ENCODE results near the gene INPP5D. TPM values are rescaled to one million over a fixed set of nuclear protein-coding genes. Genes with fewer than 3 reads are reported as not detected.

The INPP5D gene
- total and polyA plus RNA-seq, 2 donors (not counting 3 experiments of a cell fraction or from before 2014, with no cell fraction given) = 13.9 to 46.6 TPM

DNA sequence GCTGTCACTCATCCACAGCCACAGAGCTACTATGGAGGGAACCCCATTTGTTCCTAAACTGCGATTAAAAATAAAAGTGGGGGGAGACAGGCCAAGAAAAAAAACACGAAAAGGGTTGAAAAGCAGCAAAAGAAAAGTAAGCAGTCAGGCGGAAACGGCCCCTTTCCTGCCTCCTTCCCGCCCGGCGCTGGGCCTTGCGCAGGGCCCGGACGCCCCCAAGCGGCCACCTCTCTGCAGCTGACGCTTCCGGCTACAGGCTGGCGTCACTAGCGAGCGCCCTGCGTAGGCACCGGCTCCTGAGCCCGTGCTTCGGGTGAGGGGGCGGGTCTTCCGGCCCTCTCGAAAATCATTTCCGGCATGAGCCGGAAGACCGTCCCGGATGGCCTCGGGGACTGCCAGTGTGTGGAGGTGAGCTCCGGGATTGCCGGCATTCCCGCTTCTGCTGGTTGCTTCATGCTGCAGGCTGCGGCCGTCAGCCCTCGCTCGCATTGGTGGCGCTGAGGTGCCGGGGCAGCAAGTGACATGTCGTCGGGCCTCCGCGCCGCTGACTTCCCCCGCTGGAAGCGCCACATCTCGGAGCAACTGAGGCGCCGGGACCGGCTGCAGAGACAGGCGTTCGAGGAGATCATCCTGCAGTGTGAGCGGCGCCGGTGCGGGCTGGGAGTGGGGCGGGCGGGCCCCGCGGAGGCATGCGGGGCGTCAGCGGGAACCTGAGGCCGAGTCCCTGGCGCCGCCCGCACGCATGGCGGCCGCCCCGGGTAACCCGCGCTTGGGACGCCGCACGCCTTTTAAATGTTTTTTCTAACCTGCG is 191.4 kb downstream of the INPP5D start, which contains the start of gene ATG16L1:
Gene ATG16L1 (plus strand): TSS at position 368 of the 811 bp plus-strand sequence. CDS start 155 bp downstream, at position 523.
- Histone ChIP-seq H3K36me3 (ENCODE audit: control insufficient read depth in 2 of 2, extremely low read depth in 1 of 2, insufficient read depth in 2 of 2, low read length in 2 of 2) (peaks cover 0 to 6% of the 10 kb centered on the region in 2 experiments), H3K9me3 (replicated peaks; ENCODE audit: control insufficient read depth, insufficient read depth, low read length) (no peaks in the 10 kb centered on the region), H3K4me3 (replicated peaks in 1 of 3; ENCODE audit: insufficient read depth in 1 of 3, low read depth in 1 of 3, low read length in 3 of 3) (peak within 1 kb of the TSS; percentile 72 to 99 (median 94)), H3K79me2 (ENCODE audit: control insufficient read depth, insufficient read depth, low read length) (peaks cover 43% of the 10 kb centered on the region), H3K9me1 (replicated peaks; ENCODE audit: control insufficient read depth, extremely low read depth, insufficient read depth, low read length) (no peaks in the 10 kb centered on the region), H2AFZ (ENCODE audit: low read depth, low read length) (peak within 1 kb of the TSS; percentile 99), H3K4me1 (ENCODE audit: control insufficient read depth, extremely low read depth, insufficient read depth, low read length) (peaks cover 28% of the 10 kb centered on the region), H4K20me1 (replicated peaks; ENCODE audit: control insufficient read depth, extremely low read depth, insufficient read depth, low read length) (no peaks in the 10 kb centered on the region), H3K27ac (ENCODE audit: insufficient read depth, low read depth, low read length) (peak within 1 kb of the TSS; percentile 77), H3K4me2 (ENCODE audit: insufficient read depth, low read length) (peak within 1 kb of the TSS; percentile 87), H3K27me3 (ENCODE audit: control insufficient read depth in 2 of 2, insufficient read depth in 2 of 2, low read length in 2 of 2) (no peaks in the 10 kb centered on the region), H3K9ac (replicated peaks; ENCODE audit: extremely low read depth, insufficient read depth, low read length) (peak within 1 kb of the TSS; percentile 92)
- ChIA-PET POLR2A (no interaction called here), CTCF (interaction anchor here (0.7 to 3.0 kb wide), 18 partner anchors 12 to 646 kb away, joined by 3 to 17 read pairs (median 4); partner anchors contain the start of gene INPP5D)
- TF ChIP-seq POLR2AphosphoS5 (IDR thresholded peaks at IDR 0.05; ENCODE audit: insufficient read depth, low read depth, low read length) = peak; percentile 88
- TF ChIP-seq FOS (IDR thresholded peaks at IDR 0.05; ENCODE audit: borderline replicate concordance, insufficient read depth, low read length) = peak; percentile 33
- TF ChIP-seq MYC (IDR thresholded peaks at IDR 0.05; ENCODE audit: low read depth, low read length) = no peak
- no peak for TF ChIP-seq EZH2 (IDR thresholded peaks at IDR 0.05; ENCODE audit: borderline replicate concordance, low read depth, low read length, severe bottlenecking)
- peak; percentile 89 for TF ChIP-seq POLR2A (IDR thresholded peaks at IDR 0.05; ENCODE audit: low read depth, low read length)
- TF ChIP-seq JUN (IDR thresholded peaks at IDR 0.05; ENCODE audit: borderline replicate concordance, insufficient read depth, insufficient read length, low read depth) = no peak
- TF ChIP-seq, protein P1, sequence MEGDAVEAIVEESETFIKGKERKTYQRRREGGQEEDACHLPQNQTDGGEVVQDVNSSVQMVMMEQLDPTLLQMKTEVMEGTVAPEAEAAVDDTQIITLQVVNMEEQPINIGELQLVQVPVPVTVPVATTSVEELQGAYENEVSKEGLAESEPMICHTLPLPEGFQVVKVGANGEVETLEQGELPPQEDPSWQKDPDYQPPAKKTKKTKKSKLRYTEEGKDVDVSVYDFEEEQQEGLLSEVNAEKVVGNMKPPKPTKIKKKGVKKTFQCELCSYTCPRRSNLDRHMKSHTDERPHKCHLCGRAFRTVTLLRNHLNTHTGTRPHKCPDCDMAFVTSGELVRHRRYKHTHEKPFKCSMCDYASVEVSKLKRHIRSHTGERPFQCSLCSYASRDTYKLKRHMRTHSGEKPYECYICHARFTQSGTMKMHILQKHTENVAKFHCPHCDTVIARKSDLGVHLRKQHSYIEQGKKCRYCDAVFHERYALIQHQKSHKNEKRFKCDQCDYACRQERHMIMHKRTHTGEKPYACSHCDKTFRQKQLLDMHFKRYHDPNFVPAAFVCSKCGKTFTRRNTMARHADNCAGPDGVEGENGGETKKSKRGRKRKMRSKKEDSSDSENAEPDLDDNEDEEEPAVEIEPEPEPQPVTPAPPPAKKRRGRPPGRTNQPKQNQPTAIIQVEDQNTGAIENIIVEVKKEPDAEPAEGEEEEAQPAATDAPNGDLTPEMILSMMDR (IDR thresholded peaks at IDR 0.05; ENCODE audit: extremely low read depth in 1 of 2, insufficient read depth in 1 of 2, low read depth in 1 of 2, low read length in 2 of 2) = peak; percentile 99
- TF ChIP-seq, protein P2, sequence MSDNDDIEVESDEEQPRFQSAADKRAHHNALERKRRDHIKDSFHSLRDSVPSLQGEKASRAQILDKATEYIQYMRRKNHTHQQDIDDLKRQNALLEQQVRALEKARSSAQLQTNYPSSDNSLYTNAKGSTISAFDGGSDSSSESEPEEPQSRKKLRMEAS (IDR thresholded peaks at IDR 0.05; ENCODE audit: insufficient read depth, insufficient read length) = no peak
- no peak for TF ChIP-seq GATA2 (IDR thresholded peaks at IDR 0.05; ENCODE audit: insufficient read depth, insufficient read length, low read depth, low read length)
- no TSS peak for BruUV-seq (replicated peaks)
- dilution Hi-C loops (cut with MboI; ENCODE audit: extremely low pct_ligation_motif_present, low sequenced_read_pairs) (no loop called here), intact Hi-C loops (cut with micrococcal nuclease) (loop anchor here (1.0 to 10.0 kb wide), 12 partner anchors 42 to 645 kb away; partner anchors contain the start of genes GIGYF2 and INPP5D)
- peak; percentile 96 for DNase-seq (ENCODE audit: low read depth, low spot score)
- FAIRE-seq = peak; percentile 87

Measured in endothelial cell of umbilical vein (primary cell).